ENCODE results near the gene GFY.

DNA sequence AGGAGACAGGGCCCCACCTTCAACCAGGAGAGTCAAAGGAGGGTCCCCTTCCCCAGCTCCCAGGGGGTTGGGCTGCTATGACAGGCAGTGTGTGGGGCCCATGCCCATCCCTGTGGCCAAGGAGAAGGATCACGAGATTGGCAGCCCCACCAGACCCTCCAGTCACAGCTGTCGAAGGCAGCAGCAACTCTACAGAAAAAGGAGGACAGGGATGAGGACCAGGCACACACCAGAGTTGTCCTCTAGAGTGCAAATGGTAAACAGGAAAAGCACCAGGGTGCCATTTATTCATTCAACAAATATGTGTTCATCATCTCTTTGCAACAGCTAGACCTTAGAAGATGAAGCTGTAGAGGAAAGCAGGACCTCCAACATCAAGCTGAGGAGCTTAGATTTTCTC lies 6.0 kb upstream of the GFY start:
- TF ChIP-seq, protein P1, sequence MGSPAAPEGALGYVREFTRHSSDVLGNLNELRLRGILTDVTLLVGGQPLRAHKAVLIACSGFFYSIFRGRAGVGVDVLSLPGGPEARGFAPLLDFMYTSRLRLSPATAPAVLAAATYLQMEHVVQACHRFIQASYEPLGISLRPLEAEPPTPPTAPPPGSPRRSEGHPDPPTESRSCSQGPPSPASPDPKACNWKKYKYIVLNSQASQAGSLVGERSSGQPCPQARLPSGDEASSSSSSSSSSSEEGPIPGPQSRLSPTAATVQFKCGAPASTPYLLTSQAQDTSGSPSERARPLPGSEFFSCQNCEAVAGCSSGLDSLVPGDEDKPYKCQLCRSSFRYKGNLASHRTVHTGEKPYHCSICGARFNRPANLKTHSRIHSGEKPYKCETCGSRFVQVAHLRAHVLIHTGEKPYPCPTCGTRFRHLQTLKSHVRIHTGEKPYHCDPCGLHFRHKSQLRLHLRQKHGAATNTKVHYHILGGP (tag by site-specific recombination; IDR thresholded peaks at IDR 0.05): no peak
- TF ChIP-seq ZBTB20 (tag by site-specific recombination; IDR thresholded peaks at IDR 0.05) (no peak), ZNF473 (tag by site-specific recombination; IDR thresholded peaks at IDR 0.05) (no peak), KLF9 (tag by site-specific recombination; IDR thresholded peaks at IDR 0.05; ENCODE audit: low read depth) (no peak), ZNF274 (IDR thresholded peaks at IDR 0.05; ENCODE audit: low read length) (no peak), ZNF274 (tag by site-specific recombination; IDR thresholded peaks at IDR 0.05; ENCODE audit: borderline replicate concordance) (no peak), ZNF121 (tag by site-specific recombination; IDR thresholded peaks at IDR 0.05) (no peak), ZNF157 (tag by site-specific recombination; IDR thresholded peaks at IDR 0.05) (no peak), ZNF23 (tag by site-specific recombination; IDR thresholded peaks at IDR 0.05; ENCODE audit: borderline replicate concordance) (no peak)
- TF ChIP-seq, protein P2, sequence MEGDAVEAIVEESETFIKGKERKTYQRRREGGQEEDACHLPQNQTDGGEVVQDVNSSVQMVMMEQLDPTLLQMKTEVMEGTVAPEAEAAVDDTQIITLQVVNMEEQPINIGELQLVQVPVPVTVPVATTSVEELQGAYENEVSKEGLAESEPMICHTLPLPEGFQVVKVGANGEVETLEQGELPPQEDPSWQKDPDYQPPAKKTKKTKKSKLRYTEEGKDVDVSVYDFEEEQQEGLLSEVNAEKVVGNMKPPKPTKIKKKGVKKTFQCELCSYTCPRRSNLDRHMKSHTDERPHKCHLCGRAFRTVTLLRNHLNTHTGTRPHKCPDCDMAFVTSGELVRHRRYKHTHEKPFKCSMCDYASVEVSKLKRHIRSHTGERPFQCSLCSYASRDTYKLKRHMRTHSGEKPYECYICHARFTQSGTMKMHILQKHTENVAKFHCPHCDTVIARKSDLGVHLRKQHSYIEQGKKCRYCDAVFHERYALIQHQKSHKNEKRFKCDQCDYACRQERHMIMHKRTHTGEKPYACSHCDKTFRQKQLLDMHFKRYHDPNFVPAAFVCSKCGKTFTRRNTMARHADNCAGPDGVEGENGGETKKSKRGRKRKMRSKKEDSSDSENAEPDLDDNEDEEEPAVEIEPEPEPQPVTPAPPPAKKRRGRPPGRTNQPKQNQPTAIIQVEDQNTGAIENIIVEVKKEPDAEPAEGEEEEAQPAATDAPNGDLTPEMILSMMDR (tag by site-specific recombination; IDR thresholded peaks at IDR 0.05): no peak
- TF ChIP-seq, protein P3, sequence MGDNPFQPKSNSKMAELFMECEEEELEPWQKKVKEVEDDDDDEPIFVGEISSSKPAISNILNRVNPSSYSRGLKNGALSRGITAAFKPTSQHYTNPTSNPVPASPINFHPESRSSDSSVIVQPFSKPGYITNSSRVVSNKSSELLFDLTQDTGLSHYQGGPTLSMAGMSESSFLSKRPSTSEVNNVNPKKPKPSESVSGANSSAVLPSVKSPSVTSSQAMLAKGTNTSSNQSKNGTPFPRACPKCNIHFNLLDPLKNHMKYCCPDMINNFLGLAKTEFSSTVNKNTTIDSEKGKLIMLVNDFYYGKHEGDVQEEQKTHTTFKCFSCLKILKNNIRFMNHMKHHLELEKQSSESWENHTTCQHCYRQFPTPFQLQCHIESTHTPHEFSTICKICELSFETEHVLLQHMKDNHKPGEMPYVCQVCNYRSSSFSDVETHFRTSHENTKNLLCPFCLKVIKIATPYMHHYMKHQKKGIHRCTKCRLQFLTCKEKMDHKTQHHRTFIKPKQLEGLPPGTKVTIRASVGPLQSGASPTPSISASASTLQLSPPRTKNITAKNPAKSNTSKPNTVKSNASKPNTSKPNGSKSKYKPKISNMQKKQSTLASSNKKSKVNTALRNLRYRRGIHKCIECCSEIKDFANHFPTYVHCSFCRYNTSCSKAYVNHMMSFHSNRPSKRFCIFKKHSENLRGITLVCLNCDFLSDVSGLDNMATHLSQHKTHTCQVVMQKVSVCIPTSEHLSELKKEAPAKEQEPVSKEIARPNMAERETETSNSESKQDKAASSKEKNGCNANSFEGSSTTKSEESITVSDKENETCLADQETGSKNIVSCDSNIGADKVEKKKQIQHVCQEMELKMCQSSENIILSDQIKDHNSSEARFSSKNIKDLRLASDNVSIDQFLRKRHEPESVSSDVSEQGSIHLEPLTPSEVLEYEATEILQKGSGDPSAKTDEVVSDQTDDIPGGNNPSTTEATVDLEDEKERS (tag by site-specific recombination; IDR thresholded peaks at IDR 0.05): no peak
- TF ChIP-seq, protein P4, sequence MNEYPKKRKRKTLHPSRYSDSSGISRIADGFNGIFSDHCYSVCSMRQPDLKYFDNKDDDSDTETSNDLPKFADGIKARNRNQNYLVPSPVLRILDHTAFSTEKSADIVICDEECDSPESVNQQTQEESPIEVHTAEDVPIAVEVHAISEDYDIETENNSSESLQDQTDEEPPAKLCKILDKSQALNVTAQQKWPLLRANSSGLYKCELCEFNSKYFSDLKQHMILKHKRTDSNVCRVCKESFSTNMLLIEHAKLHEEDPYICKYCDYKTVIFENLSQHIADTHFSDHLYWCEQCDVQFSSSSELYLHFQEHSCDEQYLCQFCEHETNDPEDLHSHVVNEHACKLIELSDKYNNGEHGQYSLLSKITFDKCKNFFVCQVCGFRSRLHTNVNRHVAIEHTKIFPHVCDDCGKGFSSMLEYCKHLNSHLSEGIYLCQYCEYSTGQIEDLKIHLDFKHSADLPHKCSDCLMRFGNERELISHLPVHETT (tag by site-specific recombination; IDR thresholded peaks at IDR 0.05): no peak
- TF ChIP-seq, protein P5, sequence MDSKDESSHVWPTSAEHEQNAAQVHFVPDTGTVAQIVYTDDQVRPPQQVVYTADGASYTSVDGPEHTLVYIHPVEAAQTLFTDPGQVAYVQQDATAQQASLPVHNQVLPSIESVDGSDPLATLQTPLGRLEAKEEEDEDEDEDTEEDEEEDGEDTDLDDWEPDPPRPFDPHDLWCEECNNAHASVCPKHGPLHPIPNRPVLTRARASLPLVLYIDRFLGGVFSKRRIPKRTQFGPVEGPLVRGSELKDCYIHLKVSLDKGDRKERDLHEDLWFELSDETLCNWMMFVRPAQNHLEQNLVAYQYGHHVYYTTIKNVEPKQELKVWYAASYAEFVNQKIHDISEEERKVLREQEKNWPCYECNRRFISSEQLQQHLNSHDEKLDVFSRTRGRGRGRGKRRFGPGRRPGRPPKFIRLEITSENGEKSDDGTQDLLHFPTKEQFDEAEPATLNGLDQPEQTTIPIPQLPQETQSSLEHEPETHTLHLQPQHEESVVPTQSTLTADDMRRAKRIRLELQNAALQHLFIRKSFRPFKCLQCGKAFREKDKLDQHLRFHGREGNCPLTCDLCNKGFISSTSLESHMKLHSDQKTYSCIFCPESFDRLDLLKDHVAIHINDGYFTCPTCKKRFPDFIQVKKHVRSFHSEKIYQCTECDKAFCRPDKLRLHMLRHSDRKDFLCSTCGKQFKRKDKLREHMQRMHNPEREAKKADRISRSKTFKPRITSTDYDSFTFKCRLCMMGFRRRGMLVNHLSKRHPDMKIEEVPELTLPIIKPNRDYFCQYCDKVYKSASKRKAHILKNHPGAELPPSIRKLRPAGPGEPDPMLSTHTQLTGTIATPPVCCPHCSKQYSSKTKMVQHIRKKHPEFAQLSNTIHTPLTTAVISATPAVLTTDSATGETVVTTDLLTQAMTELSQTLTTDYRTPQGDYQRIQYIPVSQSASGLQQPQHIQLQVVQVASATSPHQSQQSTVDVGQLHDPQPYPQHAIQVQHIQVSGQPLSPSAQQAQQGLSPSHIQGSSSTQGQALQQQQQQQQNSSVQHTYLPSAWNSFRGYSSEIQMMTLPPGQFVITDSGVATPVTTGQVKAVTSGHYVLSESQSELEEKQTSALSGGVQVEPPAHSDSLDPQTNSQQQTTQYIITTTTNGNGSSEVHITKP (tag by site-specific recombination; IDR thresholded peaks at IDR 0.05): no peak
- TF ChIP-seq, protein P6, sequence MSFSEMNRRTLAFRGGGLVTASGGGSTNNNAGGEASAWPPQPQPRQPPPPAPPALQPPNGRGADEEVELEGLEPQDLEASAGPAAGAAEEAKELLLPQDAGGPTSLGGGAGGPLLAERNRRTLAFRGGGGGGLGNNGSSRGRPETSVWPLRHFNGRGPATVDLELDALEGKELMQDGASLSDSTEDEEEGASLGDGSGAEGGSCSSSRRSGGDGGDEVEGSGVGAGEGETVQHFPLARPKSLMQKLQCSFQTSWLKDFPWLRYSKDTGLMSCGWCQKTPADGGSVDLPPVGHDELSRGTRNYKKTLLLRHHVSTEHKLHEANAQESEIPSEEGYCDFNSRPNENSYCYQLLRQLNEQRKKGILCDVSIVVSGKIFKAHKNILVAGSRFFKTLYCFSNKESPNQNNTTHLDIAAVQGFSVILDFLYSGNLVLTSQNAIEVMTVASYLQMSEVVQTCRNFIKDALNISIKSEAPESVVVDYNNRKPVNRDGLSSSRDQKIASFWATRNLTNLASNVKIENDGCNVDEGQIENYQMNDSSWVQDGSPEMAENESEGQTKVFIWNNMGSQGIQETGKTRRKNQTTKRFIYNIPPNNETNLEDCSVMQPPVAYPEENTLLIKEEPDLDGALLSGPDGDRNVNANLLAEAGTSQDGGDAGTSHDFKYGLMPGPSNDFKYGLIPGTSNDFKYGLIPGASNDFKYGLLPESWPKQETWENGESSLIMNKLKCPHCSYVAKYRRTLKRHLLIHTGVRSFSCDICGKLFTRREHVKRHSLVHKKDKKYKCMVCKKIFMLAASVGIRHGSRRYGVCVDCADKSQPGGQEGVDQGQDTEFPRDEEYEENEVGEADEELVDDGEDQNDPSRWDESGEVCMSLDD (tag by site-specific recombination; IDR thresholded peaks at IDR 0.05): no peak
- TF ChIP-seq, protein P7, sequence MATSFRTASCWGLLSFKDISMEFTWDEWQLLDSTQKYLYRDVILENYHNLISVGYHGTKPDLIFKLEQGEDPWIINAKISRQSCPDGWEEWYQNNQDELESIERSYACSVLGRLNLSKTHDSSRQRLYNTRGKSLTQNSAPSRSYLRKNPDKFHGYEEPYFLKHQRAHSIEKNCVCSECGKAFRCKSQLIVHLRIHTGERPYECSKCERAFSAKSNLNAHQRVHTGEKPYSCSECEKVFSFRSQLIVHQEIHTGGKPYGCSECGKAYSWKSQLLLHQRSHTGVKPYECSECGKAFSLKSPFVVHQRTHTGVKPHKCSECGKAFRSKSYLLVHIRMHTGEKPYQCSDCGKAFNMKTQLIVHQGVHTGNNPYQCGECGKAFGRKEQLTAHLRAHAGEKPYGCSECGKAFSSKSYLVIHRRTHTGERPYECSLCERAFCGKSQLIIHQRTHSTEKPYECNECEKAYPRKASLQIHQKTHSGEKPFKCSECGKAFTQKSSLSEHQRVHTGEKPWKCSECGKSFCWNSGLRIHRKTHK (tag by site-specific recombination; IDR thresholded peaks at IDR 0.05): no peak
